Measurements from ENCODE around the gene MPV17L.

DNA sequence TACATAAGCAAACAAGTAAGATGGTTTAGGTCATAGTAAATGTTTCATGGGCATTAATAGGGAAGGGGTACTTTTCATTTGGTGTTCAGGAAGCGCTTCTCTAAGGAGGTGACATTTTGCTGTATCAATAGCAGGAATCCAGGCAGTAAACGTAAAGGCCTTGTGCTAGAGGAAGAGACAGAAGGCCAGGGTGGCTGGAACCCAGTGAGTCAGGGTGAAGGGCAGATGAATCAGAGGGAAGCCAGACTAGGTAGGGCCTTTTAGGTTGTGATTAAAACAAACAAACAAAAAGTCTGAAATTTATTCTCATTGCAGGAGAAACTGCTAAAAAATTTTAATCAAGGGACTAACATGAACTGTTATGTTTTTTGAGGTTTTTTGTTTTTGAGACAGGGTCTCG lies 45.3 kb downstream of the MPV17L start:
- TF ChIP-seq, protein P1, sequence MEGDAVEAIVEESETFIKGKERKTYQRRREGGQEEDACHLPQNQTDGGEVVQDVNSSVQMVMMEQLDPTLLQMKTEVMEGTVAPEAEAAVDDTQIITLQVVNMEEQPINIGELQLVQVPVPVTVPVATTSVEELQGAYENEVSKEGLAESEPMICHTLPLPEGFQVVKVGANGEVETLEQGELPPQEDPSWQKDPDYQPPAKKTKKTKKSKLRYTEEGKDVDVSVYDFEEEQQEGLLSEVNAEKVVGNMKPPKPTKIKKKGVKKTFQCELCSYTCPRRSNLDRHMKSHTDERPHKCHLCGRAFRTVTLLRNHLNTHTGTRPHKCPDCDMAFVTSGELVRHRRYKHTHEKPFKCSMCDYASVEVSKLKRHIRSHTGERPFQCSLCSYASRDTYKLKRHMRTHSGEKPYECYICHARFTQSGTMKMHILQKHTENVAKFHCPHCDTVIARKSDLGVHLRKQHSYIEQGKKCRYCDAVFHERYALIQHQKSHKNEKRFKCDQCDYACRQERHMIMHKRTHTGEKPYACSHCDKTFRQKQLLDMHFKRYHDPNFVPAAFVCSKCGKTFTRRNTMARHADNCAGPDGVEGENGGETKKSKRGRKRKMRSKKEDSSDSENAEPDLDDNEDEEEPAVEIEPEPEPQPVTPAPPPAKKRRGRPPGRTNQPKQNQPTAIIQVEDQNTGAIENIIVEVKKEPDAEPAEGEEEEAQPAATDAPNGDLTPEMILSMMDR (IDR thresholded peaks at IDR 0.05; ENCODE audit: low read depth, low read length) = no peak
- TF ChIP-seq EZH2phosphoT487 (IDR thresholded peaks at IDR 0.05; ENCODE audit: low read depth) = no peak
